ENCODE results near the gene SCN7A. TPM values are rescaled to one million over a fixed set of nuclear protein-coding genes. Genes with fewer than 3 reads are reported as not detected.

The SCN7A gene
- total RNA-seq, 2 donors from 2014 or later = 3.0 to 9.0 TPM

GRCh38 chr2:166376873-166377272 lies 117.2 kb downstream of the SCN7A start:
- DNase-seq (ENCODE audit: low spot score) (no peak), ATAC-seq (ENCODE audit: insufficient number of reproducible peaks, low FRiP score, low read depth) (no peak)
- peak overlapping the region; percentile 83 for H3K4me3 ChIP-seq
- H3K27me3 ChIP-seq (replicated peaks; ENCODE audit: insufficient read depth) = no peaks in the 10 kb centered on the region
- peak overlapping the region in 1 of 2 donors; percentile 38 for H3K27ac ChIP-seq
- H3K9me3 ChIP-seq = no peaks in the 10 kb centered on the region
- no peaks in the 10 kb centered on the region for H3K36me3 ChIP-seq
- peaks cover 10 to 13% of the 10 kb centered on the region in 2 donors for H3K4me1 ChIP-seq (ENCODE audit: control insufficient read depth in 1 of 2, low read depth in 2 of 2)
- no peak for TF ChIP-seq CTCF (IDR thresholded peaks at IDR 0.05)

- ATAC-seq (ENCODE audit: insufficient number of reproducible peaks, low FRiP score, low read depth) = no peak
Measured at GRCh38 chr2:166376488-166376828, 117.6 kb downstream of the SCN7A start.

GRCh38 chr2:166375736-166376487 lies 118.1 kb downstream of the SCN7A start, which contains the start of gene SCN9A:
TSS of gene SCN9A (minus strand) at chr2:166375944. CDS start at chr2:166311756, 64,188 bp downstream.
- Histone ChIP-seq H3K9me3 (no peaks in the 10 kb centered on the region), H3K4me1 (ENCODE audit: control insufficient read depth in 1 of 2, low read depth in 2 of 2) (peaks cover 10 to 13% of the 10 kb centered on the region in 2 donors), H3K4me3 (peak within 1 kb of the TSS; percentile 83), H3K27ac (peak within 1 kb of the TSS; percentile 38 to 39), H3K27me3 (replicated peaks; ENCODE audit: insufficient read depth) (no peaks in the 10 kb centered on the region), H3K36me3 (no peaks in the 10 kb centered on the region)
- TF ChIP-seq CTCF (IDR thresholded peaks at IDR 0.05) = no peak
- DNase-seq (ENCODE audit: low spot score) (peak; percentile 2), ATAC-seq (ENCODE audit: insufficient number of reproducible peaks, low FRiP score, low read depth) (no peak)

More at GRCh38 chr2:166376488-166376828, 117.6 kb downstream of the SCN7A start:
- no peak for TF ChIP-seq CTCF (IDR thresholded peaks at IDR 0.05)
- H3K27me3 ChIP-seq (replicated peaks; ENCODE audit: insufficient read depth) = no peaks in the 10 kb centered on the region
- no peaks in the 10 kb centered on the region for H3K9me3 ChIP-seq
- H3K4me1 ChIP-seq (ENCODE audit: control insufficient read depth in 1 of 2, low read depth in 2 of 2) = peaks cover 10 to 13% of the 10 kb centered on the region in 2 donors
- H3K36me3 ChIP-seq = no peaks in the 10 kb centered on the region
- H3K4me3 ChIP-seq = peak overlapping the region; percentile 83
- DNase-seq (ENCODE audit: low spot score) = no peak
- peak overlapping the region; percentile 38 to 39 for H3K27ac ChIP-seq

GRCh38 chr2:166375195-166375735 lies 118.8 kb downstream of the SCN7A start:
- DNase-seq (ENCODE audit: low spot score) (no peak), ATAC-seq (ENCODE audit: insufficient number of reproducible peaks, low FRiP score, low read depth) (no peak)
- H3K36me3 ChIP-seq = no peaks in the 10 kb centered on the region
- no peaks in the 10 kb centered on the region for H3K27me3 ChIP-seq (replicated peaks; ENCODE audit: insufficient read depth)
- peak overlapping the region; percentile 83 for H3K4me3 ChIP-seq
- no peak overlapping the region for H3K27ac ChIP-seq
- H3K9me3 ChIP-seq = no peaks in the 10 kb centered on the region
- TF ChIP-seq CTCF (IDR thresholded peaks at IDR 0.05) = no peak
- peaks cover 10 to 13% of the 10 kb centered on the region in 2 donors for H3K4me1 ChIP-seq (ENCODE audit: control insufficient read depth in 1 of 2, low read depth in 2 of 2)

GRCh38 chr2:166373951-166374350 lies 120.1 kb downstream of the SCN7A start:
- no peaks in the 10 kb centered on the region for H3K9me3 ChIP-seq
- no peaks in the 10 kb centered on the region for H3K27me3 ChIP-seq (replicated peaks; ENCODE audit: insufficient read depth)
- peaks cover 10 to 13% of the 10 kb centered on the region in 2 donors for H3K4me1 ChIP-seq (ENCODE audit: control insufficient read depth in 1 of 2, low read depth in 2 of 2)
- H3K4me3 ChIP-seq = no peak overlapping the region
- no peak overlapping the region for H3K27ac ChIP-seq
- H3K36me3 ChIP-seq = no peaks in the 10 kb centered on the region
- ATAC-seq (ENCODE audit: insufficient number of reproducible peaks, low FRiP score, low read depth) (no peak), DNase-seq (ENCODE audit: low spot score) (no peak)
- TF ChIP-seq CTCF (IDR thresholded peaks at IDR 0.05) = no peak

All from thoracic aorta (tissue), 2 donors.